Astrocyte (in vitro differentiated cells and primary cell): ENCODE measurements around the gene ADIG. TPM values are rescaled to one million over a fixed set of nuclear protein-coding genes. Genes with fewer than 3 reads are reported as not detected.

Experiments used
- DNase-seq: peaks from one replicate; pipeline ENCODE4 v3.0.0-alpha.2; 2010; ENCODE audit warnings: low read depth
- FAIRE-seq: peaks from 2 replicates; lab custom pipeline; 2011; peaks lifted over from hg19 to GRCh38; lab: Jason Lieb, UNC
- H2AFZ ChIP-seq: 2 replicates; pipeline ENCODE4 v1.6.0; 2012; ENCODE audit warnings: low read depth, low read length, inconsistent platforms
- H3K27ac ChIP-seq: 2 replicates; pipeline ENCODE4 v1.5.1; 2011; ENCODE audit warnings: low read depth, low read length, inconsistent platforms
- H3K27me3 ChIP-seq: 2 replicates; pipeline ENCODE4 v1.6.0; 2011; ENCODE audit warnings: low read length, inconsistent platforms; ENCODE audit not compliant: insufficient read depth
- H3K36me3 ChIP-seq: 2 replicates; pipeline ENCODE4 v1.5.1; 2011; ENCODE audit warnings: low read length, inconsistent platforms; ENCODE audit not compliant: insufficient read depth
- H3K4me1 ChIP-seq: 2 replicates; pipeline ENCODE4 v1.5.1; 2011; ENCODE audit warnings: low read length, inconsistent platforms; ENCODE audit not compliant: insufficient read depth
- H3K4me2 ChIP-seq: 2 replicates; pipeline ENCODE4 v1.6.0; 2012; ENCODE audit warnings: low read length, inconsistent platforms
- H3K4me3 ChIP-seq: 2 replicates; pipeline ENCODE4 v1.5.1; 2011; ENCODE audit warnings: low read depth, mild to moderate bottlenecking, low read length, inconsistent platforms; ENCODE audit not compliant: insufficient read depth
- H3K79me2 ChIP-seq: 2 replicates; pipeline ENCODE4 v1.6.0; 2012; ENCODE audit warnings: mild to moderate bottlenecking, low read length, inconsistent platforms; ENCODE audit not compliant: insufficient read depth
- H3K9ac ChIP-seq: 2 replicates; pipeline ENCODE4 v1.6.0; 2012; ENCODE audit warnings: mild to moderate bottlenecking, low read length, inconsistent platforms
- H3K9me3 ChIP-seq: 2 replicates; pipeline ENCODE4 v1.5.1; 2012; ENCODE audit warnings: low read depth, mild to moderate bottlenecking, low read length, inconsistent platforms; ENCODE audit not compliant: insufficient read depth
- H4K20me1 ChIP-seq: 2 replicates; pipeline ENCODE4 v1.6.0; 2012; ENCODE audit warnings: low read length, inconsistent platforms; ENCODE audit not compliant: insufficient read depth
- H3K27ac Mint-ChIP-seq: one replicate; pipeline ENCODE4 v1.8.0; 2021; ENCODE audit warnings: mild to moderate bottlenecking, mixed read lengths; ENCODE audit not compliant: unreplicated experiment
- H3K27me3 Mint-ChIP-seq: one replicate; pipeline ENCODE4 v1.8.0; 2021; ENCODE audit warnings: low read depth, mixed read lengths; ENCODE audit not compliant: unreplicated experiment
- H3K36me3 Mint-ChIP-seq: one replicate; pipeline ENCODE4 v1.8.0; 2021; ENCODE audit warnings: low read depth, mixed read lengths; ENCODE audit not compliant: unreplicated experiment
- H3K4me1 Mint-ChIP-seq: one replicate; pipeline ENCODE4 v1.8.0; 2021; ENCODE audit warnings: low read depth, mixed read lengths; ENCODE audit not compliant: unreplicated experiment
- H3K4me3 Mint-ChIP-seq: one replicate; pipeline ENCODE4 v1.8.0; 2021; ENCODE audit warnings: mild to moderate bottlenecking, moderate library complexity, mixed read lengths; ENCODE audit not compliant: unreplicated experiment
- H3K9me3 Mint-ChIP-seq: one replicate; pipeline ENCODE4 v1.8.0; 2021; ENCODE audit warnings: mild to moderate bottlenecking, mixed read lengths; ENCODE audit not compliant: unreplicated experiment
- CTCF ChIP-seq: IDR thresholded peaks from 2 replicates; pipeline ENCODE4 v1.5.1; 2011; ENCODE audit warnings: low read depth, mild to moderate bottlenecking, inconsistent platforms, low read length, moderate library complexity; ENCODE audit not compliant: insufficient read depth
- EZH2 ChIP-seq: IDR thresholded peaks from 2 replicates; pipeline ENCODE4 v1.6.1; 2012; ENCODE audit warnings: mild to moderate bottlenecking, low read length, inconsistent platforms; ENCODE audit not compliant: insufficient read depth
- total RNA-seq: library from RNA; stranded (reverse); gene quantifications from 2 replicates; pipeline ENCODE4 v1.2.1, GENCODE V29; 2021

ADIG gene
- total RNA-seq, 1 donor from 2014 or later: not detected

- Histone ChIP-seq H3K79me2 (no peaks in the 10 kb centered on the region), H2AFZ (no peak overlapping the region), H3K4me2 (no peak overlapping the region), H3K9ac (no peak overlapping the region), H3K36me3 (peaks cover 48% of the 10 kb centered on the region), H3K4me3 (no peak overlapping the region), H3K4me1 (no peaks in the 10 kb centered on the region), H3K9me3 (no peaks in the 10 kb centered on the region), H3K27ac (no peak overlapping the region), H3K27me3 (no peaks in the 10 kb centered on the region), H4K20me1 (peaks cover 6% of the 10 kb centered on the region)
- FAIRE-seq (no peak), DNase-seq (no peak)
- TF ChIP-seq EZH2: no peak
- no peak for TF ChIP-seq CTCF
- H3K36me3 Mint-ChIP-seq: peaks cover 9% of the 10 kb centered on the region
- H3K4me3 Mint-ChIP-seq: no peak overlapping the region
- no peaks in the 10 kb centered on the region for H3K27me3 Mint-ChIP-seq
- H3K4me1 Mint-ChIP-seq: no peaks in the 10 kb centered on the region
- no peak overlapping the region for H3K27ac Mint-ChIP-seq
- no peaks in the 10 kb centered on the region for H3K9me3 Mint-ChIP-seq
Measured at GRCh38 chr20:38548356-38549083, 32.5 kb upstream of the ADIG start.

- Mint-ChIP-seq H3K9me3 (no peaks in the 10 kb centered on the region), H3K27ac (no peak overlapping the region), H3K4me3 (no peak overlapping the region), H3K27me3 (no peaks in the 10 kb centered on the region), H3K36me3 (peaks cover 13% of the 10 kb centered on the region), H3K4me1 (no peaks in the 10 kb centered on the region)
- no peak for FAIRE-seq
- no peaks in the 10 kb centered on the region for H3K79me2 ChIP-seq
- H4K20me1 ChIP-seq: peaks cover 3% of the 10 kb centered on the region
- H3K36me3 ChIP-seq: peaks cover 51% of the 10 kb centered on the region
- TF ChIP-seq EZH2 (no peak), CTCF (peak; percentile 5)
- no peak overlapping the region for H2AFZ ChIP-seq
- H3K4me2 ChIP-seq: no peak overlapping the region
- DNase-seq: no peak
- H3K27ac ChIP-seq: no peak overlapping the region
- no peak overlapping the region for H3K4me3 ChIP-seq
- H3K9me3 ChIP-seq: no peaks in the 10 kb centered on the region
- no peaks in the 10 kb centered on the region for H3K27me3 ChIP-seq
- H3K9ac ChIP-seq: no peak overlapping the region
- no peaks in the 10 kb centered on the region for H3K4me1 ChIP-seq
Measured at GRCh38 chr20:38550274-38550673, 30.7 kb upstream of the ADIG start.

GRCh38 chr20:38551056-38551626 lies 29.9 kb upstream of the ADIG start:
- H4K20me1 ChIP-seq: peaks cover 3% of the 10 kb centered on the region
- H3K27ac ChIP-seq: no peak overlapping the region
- H3K79me2 ChIP-seq: no peaks in the 10 kb centered on the region
- no peaks in the 10 kb centered on the region for H3K9me3 Mint-ChIP-seq
- H3K4me2 ChIP-seq: no peak overlapping the region
- no peaks in the 10 kb centered on the region for H3K27me3 ChIP-seq
- H3K4me3 ChIP-seq: no peak overlapping the region
- peaks cover 11% of the 10 kb centered on the region for H3K36me3 Mint-ChIP-seq
- no peak for TF ChIP-seq CTCF
- no peak for TF ChIP-seq EZH2
- FAIRE-seq: no peak
- no peak overlapping the region for H3K9ac ChIP-seq
- no peak overlapping the region for H3K27ac Mint-ChIP-seq
- H2AFZ ChIP-seq: no peak overlapping the region
- H3K27me3 Mint-ChIP-seq: no peaks in the 10 kb centered on the region
- no peak overlapping the region for H3K4me3 Mint-ChIP-seq
- H3K9me3 ChIP-seq: no peaks in the 10 kb centered on the region
- H3K36me3 ChIP-seq: peaks cover 45% of the 10 kb centered on the region
- H3K4me1 ChIP-seq: no peaks in the 10 kb centered on the region
- no peak for DNase-seq
- no peaks in the 10 kb centered on the region for H3K4me1 Mint-ChIP-seq
